Tibial nerve (tissue), 4 donors: ENCODE results near the gene ARHGAP35.
"Not testable (repeated sequence)": the region's sequence is repeated elsewhere in the genome, so short reads cannot be mapped to it uniquely, and the experiment has no call there.

Experiments
- CTCF ChIP-seq, 5 experiments: fragments of 200-600 bp in 3 of 5; fragments of 450-650 bp in 2 of 5; sonication (generic) in 3 of 5; IDR thresholded peaks; one replicate each; pipeline ENCODE4 v1.5.1; 2016 to 2019; ENCODE audit warnings: antibody characterized with exemption in 5 of 5, mild to moderate bottlenecking in 3 of 5, moderate library complexity in 2 of 5
- EP300 ChIP-seq, 2 donors: sonication (generic); formaldehyde crosslinking; IDR thresholded peaks; one replicate each; pipeline ENCODE4 v1.6.1; 2017; ENCODE audit warnings: antibody characterized with exemption in 2 of 2, mild to moderate bottlenecking in 1 of 2
- POLR2A ChIP-seq, 2 donors: fragments of 450-650 bp; IDR thresholded peaks; one replicate each; pipeline ENCODE4 v1.6.1; 2017; ENCODE audit warnings: antibody characterized with exemption in 2 of 2, mild to moderate bottlenecking in 2 of 2, moderate library complexity in 2 of 2

- not testable (repeated sequence) for TF ChIP-seq CTCF, POLR2A, EP300 (IDR thresholded peaks at IDR 0.05)
These were observed 10.4 kb downstream of the ARHGAP35 start for GRCh38 chr19:46871173-46871572.
